Body of pancreas (tissue), 4 donors: Measurements from ENCODE around the gene RILPL1.

ENCODE experiments used
- POLR2A ChIP-seq, 3 donors: fragments of 450-650 bp; IDR thresholded peaks; one replicate each; pipeline ENCODE4 v1.6.1; 2016; ENCODE audit warnings: antibody characterized with exemption in 3 of 3, mild to moderate bottlenecking in 2 of 3
- TF ChIP-seq, protein P1 (sequence below), 7 experiments: fragments of 450-650 bp in 4 of 7; fragments of 200-600 bp in 3 of 7; sonication (generic) in 3 of 7; IDR thresholded peaks; one replicate each; pipeline ENCODE4 v1.5.1; 2016 to 2019; ENCODE audit warnings: antibody characterized with exemption in 7 of 7

DNA sequence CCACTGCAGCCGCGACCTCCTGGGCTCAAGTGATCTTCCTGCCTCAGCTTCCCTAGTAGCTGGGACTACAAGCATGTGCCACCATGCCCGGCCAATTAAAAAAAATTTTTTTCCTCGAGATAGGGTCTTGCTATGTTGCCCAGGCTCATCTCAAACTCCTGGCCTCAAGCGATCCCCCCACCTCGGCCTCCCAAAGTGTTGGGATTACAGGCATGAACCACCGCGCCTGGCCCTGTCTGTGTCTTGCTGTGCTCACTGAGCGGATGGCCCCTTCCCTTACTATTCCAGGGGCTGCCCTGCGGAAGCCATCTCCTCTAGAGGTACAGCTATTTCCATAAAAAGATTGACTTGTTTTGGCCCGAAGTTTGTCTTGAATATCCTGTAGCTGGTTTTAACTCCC lies 55.5 kb downstream of the RILPL1 start:
- TF ChIP-seq, protein P1, sequence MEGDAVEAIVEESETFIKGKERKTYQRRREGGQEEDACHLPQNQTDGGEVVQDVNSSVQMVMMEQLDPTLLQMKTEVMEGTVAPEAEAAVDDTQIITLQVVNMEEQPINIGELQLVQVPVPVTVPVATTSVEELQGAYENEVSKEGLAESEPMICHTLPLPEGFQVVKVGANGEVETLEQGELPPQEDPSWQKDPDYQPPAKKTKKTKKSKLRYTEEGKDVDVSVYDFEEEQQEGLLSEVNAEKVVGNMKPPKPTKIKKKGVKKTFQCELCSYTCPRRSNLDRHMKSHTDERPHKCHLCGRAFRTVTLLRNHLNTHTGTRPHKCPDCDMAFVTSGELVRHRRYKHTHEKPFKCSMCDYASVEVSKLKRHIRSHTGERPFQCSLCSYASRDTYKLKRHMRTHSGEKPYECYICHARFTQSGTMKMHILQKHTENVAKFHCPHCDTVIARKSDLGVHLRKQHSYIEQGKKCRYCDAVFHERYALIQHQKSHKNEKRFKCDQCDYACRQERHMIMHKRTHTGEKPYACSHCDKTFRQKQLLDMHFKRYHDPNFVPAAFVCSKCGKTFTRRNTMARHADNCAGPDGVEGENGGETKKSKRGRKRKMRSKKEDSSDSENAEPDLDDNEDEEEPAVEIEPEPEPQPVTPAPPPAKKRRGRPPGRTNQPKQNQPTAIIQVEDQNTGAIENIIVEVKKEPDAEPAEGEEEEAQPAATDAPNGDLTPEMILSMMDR (IDR thresholded peaks at IDR 0.05), result no peak
- no peak for TF ChIP-seq POLR2A (IDR thresholded peaks at IDR 0.05)
